H1 (cell line): ENCODE data around the gene RAD18. TPM values are rescaled to one million over a fixed set of nuclear protein-coding genes. Genes with fewer than 3 reads are reported as not detected.

Experiments
- CTCF ChIA-PET: fragments of 300-600 bp; sonication (Branson Sonifier 250); formaldehyde crosslinking; loops from one replicate; lab custom pipeline; 2021; ENCODE audit not compliant: partially characterized antibody; lab: Charles Lee
- POLR2A ChIA-PET: fragments of 300-600 bp; sonication (Branson Sonifier 250); formaldehyde crosslinking; loops from one replicate; lab custom pipeline; 2021; ENCODE audit warnings: inconsistent platforms; ENCODE audit not compliant: partially characterized antibody; lab: Charles Lee
- DNase-seq, 2 experiments: peaks; one replicate each; pipeline versions ENCODE4 v3.0.0 to v3.0.0-alpha.2; 2010 to 2022; ENCODE audit warnings: low spot score in 2 of 2, low read depth in 1 of 2, mixed read lengths in 1 of 2
- FAIRE-seq: peaks from 2 replicates; lab custom pipeline; 2011; peaks lifted over from hg19 to GRCh38; lab: Jason Lieb, UNC
- H2AFZ ChIP-seq: 2 replicates; pipeline ENCODE4 v1.8.1; 2012; ENCODE audit warnings: low read length, inconsistent platforms
- H2AK5ac ChIP-seq: 2 replicates; pipeline ENCODE4 v1.6.1; 2013; ENCODE audit warnings: low read depth, low read length
- H2BK120ac ChIP-seq: replicated peaks from 2 replicates; pipeline ENCODE3; 2013; ENCODE audit warnings: low read depth, low read length, inconsistent platforms
- H2BK12ac ChIP-seq: 2 replicates; pipeline ENCODE4 v1.6.1; 2013; ENCODE audit warnings: low read depth, low read length
- H2BK15ac ChIP-seq: 2 replicates; pipeline ENCODE4 v1.6.1; 2013; ENCODE audit warnings: low read length
- H2BK20ac ChIP-seq: 2 replicates; pipeline ENCODE4 v1.6.1; 2013; ENCODE audit warnings: low read length
- H2BK5ac ChIP-seq: 2 replicates; pipeline ENCODE4 v1.6.1; 2013; ENCODE audit warnings: low read depth, low read length
- H3K14ac ChIP-seq: 2 replicates; pipeline ENCODE4 v1.6.1; 2013; ENCODE audit warnings: inconsistent platforms; ENCODE audit not compliant: insufficient read length
- H3K18ac ChIP-seq: 2 replicates; pipeline ENCODE4 v1.6.1; 2013; ENCODE audit warnings: low read length; ENCODE audit errors: extremely low read depth
- H3K23ac ChIP-seq: 2 replicates; pipeline ENCODE4 v1.6.1; 2013; ENCODE audit warnings: inconsistent platforms; ENCODE audit not compliant: insufficient read length
- H3K23me2 ChIP-seq: 2 replicates; pipeline ENCODE4 v1.6.1; 2013; ENCODE audit warnings: low read depth, low read length
- H3K27ac ChIP-seq: 2 replicates; pipeline ENCODE4 v1.6.1; 2011; ENCODE audit warnings: low read depth, low read length, inconsistent platforms
- H3K27me3 ChIP-seq, 4 experiments: replicated peaks in 1 of 4; 1 replicate in 1 of 4; 2 replicates in 3 of 4; pipeline versions ENCODE4 v1.6.1 to v1.8.1; 2011 to 2013; ENCODE audit warnings: low read length in 3 of 4, mild to moderate bottlenecking in 3 of 4, inconsistent platforms in 2 of 4, mixed read lengths in 2 of 4, moderate library complexity in 1 of 4; ENCODE audit not compliant: control insufficient read depth in 3 of 4, insufficient read depth in 3 of 4; ENCODE audit errors: extremely low read depth in 1 of 4
- H3K36me3 ChIP-seq, 4 experiments: 2 replicates each; pipeline versions ENCODE4 v1.6.1 to v1.8.1; 2011 to 2013; ENCODE audit warnings: mild to moderate bottlenecking in 4 of 4, low read length in 3 of 4, moderate library complexity in 2 of 4, control low read depth in 1 of 4, inconsistent platforms in 1 of 4; ENCODE audit not compliant: insufficient read depth in 4 of 4, control insufficient read depth in 2 of 4
- H3K4ac ChIP-seq: replicated peaks from 2 replicates; pipeline ENCODE3; 2013; ENCODE audit warnings: low read length, low read depth, mixed read lengths, inconsistent platforms; ENCODE audit not compliant: insufficient read length
- H3K4me1 ChIP-seq, 4 experiments: replicated peaks in 1 of 4; 1 replicate in 1 of 4; 2 replicates in 3 of 4; pipeline versions ENCODE4 v1.6.1 to v1.8.1; 2011 to 2013; ENCODE audit warnings: low read length in 3 of 4, inconsistent platforms in 2 of 4, mixed read lengths in 1 of 4; ENCODE audit not compliant: insufficient read depth in 4 of 4, control insufficient read depth in 3 of 4
- H3K4me2 ChIP-seq, 2 experiments: 2 replicates each; pipeline versions ENCODE4 v1.6.1 to v1.8.1; 2011 to 2013; ENCODE audit warnings: low read depth in 2 of 2, low read length in 2 of 2, control low read depth in 1 of 2, inconsistent platforms in 1 of 2, mild to moderate bottlenecking in 1 of 2; ENCODE audit not compliant: insufficient read depth in 1 of 2
- H3K4me3 ChIP-seq, 4 experiments: fragments of 200-600, 300-600 bp in 1 of 4; sonication (generic), shearing (Covaris generic), sonication (Bioruptor Twin) in 1 of 4; 2 replicates each; pipeline versions ENCODE4 v1.5.1 to v1.8.1; 2011 to 2016; ENCODE audit warnings: low read length in 4 of 4, low read depth in 3 of 4, control low read depth in 2 of 4, inconsistent platforms in 2 of 4, mild to moderate bottlenecking in 2 of 4, mixed read lengths in 1 of 4, moderate library complexity in 1 of 4; ENCODE audit not compliant: insufficient read depth in 2 of 4; ENCODE audit errors: extremely low read depth in 1 of 4
- H3K56ac ChIP-seq: replicated peaks from 2 replicates; pipeline ENCODE3; 2013; ENCODE audit warnings: low read depth, mild to moderate bottlenecking, mixed read lengths, low read length, inconsistent platforms; ENCODE audit not compliant: insufficient read length
- H3K79me1 ChIP-seq: 2 replicates; pipeline ENCODE4 v1.6.1; 2013; ENCODE audit warnings: low read depth, low read length, control low read depth
- H3K79me2 ChIP-seq, 2 experiments: 2 replicates each; pipeline versions ENCODE4 v1.6.1 to v1.8.1; 2012 to 2013; ENCODE audit warnings: low read length in 2 of 2, mild to moderate bottlenecking in 2 of 2, inconsistent platforms in 1 of 2; ENCODE audit not compliant: insufficient read depth in 2 of 2, control insufficient read depth in 1 of 2
- H3K9ac ChIP-seq, 4 experiments: replicated peaks in 1 of 4; 1 replicate in 1 of 4; 2 replicates in 3 of 4; pipeline versions ENCODE4 v1.6.1 to v1.8.1; 2011 to 2013; ENCODE audit warnings: low read depth in 3 of 4, low read length in 3 of 4, control low read depth in 2 of 4, mild to moderate bottlenecking in 2 of 4, moderate library complexity in 2 of 4, inconsistent platforms in 1 of 4; ENCODE audit errors: extremely low read depth in 1 of 4
- H3K9me3 ChIP-seq, 2 experiments: 2 replicates each; pipeline versions ENCODE4 v1.6.1 to v1.8.1; 2012 to 2013; ENCODE audit warnings: mild to moderate bottlenecking in 2 of 2, moderate library complexity in 2 of 2, control low read depth in 1 of 2, inconsistent platforms in 1 of 2, low read depth in 1 of 2, low read length in 1 of 2, mixed read lengths in 1 of 2; ENCODE audit not compliant: insufficient read depth in 2 of 2
- H4K20me1 ChIP-seq, 2 experiments: replicated peaks in 1 of 2; 2 replicates each; pipeline versions ENCODE3 to v1.8.1; 2011 to 2013; ENCODE audit warnings: inconsistent platforms in 2 of 2, low read length in 2 of 2, mild to moderate bottlenecking in 1 of 2; ENCODE audit not compliant: insufficient read depth in 2 of 2, control insufficient read depth in 1 of 2
- H4K5ac ChIP-seq: 2 replicates; pipeline ENCODE4 v1.6.1; 2013; ENCODE audit warnings: low read length, low read depth, mixed read lengths, inconsistent platforms; ENCODE audit not compliant: insufficient read length
- H4K8ac ChIP-seq: 2 replicates; pipeline ENCODE4 v1.8.0; 2013; ENCODE audit warnings: mild to moderate bottlenecking, moderate library complexity, low read length, inconsistent platforms; ENCODE audit not compliant: insufficient read depth; ENCODE audit errors: extremely low read depth
- H4K91ac ChIP-seq: replicated peaks from 2 replicates; pipeline ENCODE3; 2013; ENCODE audit warnings: low read length, mixed read lengths, inconsistent platforms; ENCODE audit not compliant: insufficient read length
- CBX5 ChIP-seq: fragments of 300-800, 300-1000 bp; sonication (generic); IDR thresholded peaks from 2 replicates; pipeline ENCODE4 v1.7.1; 2016; ENCODE audit warnings: antibody characterized with exemption, low read length, low read depth
- GABPA ChIP-seq: IDR thresholded peaks from 2 replicates; pipeline ENCODE4 v1.6.1; 2011; ENCODE audit warnings: mild to moderate bottlenecking, low read length, moderate library complexity, borderline replicate concordance; ENCODE audit not compliant: insufficient read depth
- JUND ChIP-seq: IDR thresholded peaks from 2 replicates; pipeline ENCODE4 v1.6.1; 2011; ENCODE audit warnings: mild to moderate bottlenecking, improper control_type of control experiment, low read length
- RFX5 ChIP-seq: IDR thresholded peaks from 2 replicates; pipeline ENCODE4 v1.6.1; 2011; ENCODE audit warnings: low read depth, low read length, improper control_type of control experiment, borderline replicate concordance
- SP2 ChIP-seq: IDR thresholded peaks from 2 replicates; pipeline ENCODE4 v1.6.1; 2012; ENCODE audit warnings: mild to moderate bottlenecking, low read length, inconsistent platforms
- TAF7 ChIP-seq: optimal IDR thresholded peaks from 2 replicates; pipeline ENCODE3; 2011; ENCODE audit warnings: low read depth, mild to moderate bottlenecking, inconsistent platforms, low read length, moderate library complexity, borderline replicate concordance
- WGBS, 2 experiments: shearing (Covaris generic) in 1 of 2; methylation state at CpG; one replicate each; pipeline versions ENCODE4 v1.1.6 to v1.1.7; 2013 to 2015; ENCODE audit warnings: low lambda C conversion rate in 2 of 2, mixed read lengths in 2 of 2, inconsistent platforms in 1 of 2, low coverage in 1 of 2, missing lambda C conversion rate in 1 of 2; ENCODE audit not compliant: insufficient replicate concordance in 2 of 2, insufficient coverage in 1 of 2, insufficient read length in 1 of 2; ENCODE audit errors: extremely low coverage in 1 of 2, missing lambda C conversion rate in 1 of 2; 5-methylcytosine and 5-hydroxymethylcytosine counted together
- polyA plus RNA-seq, 7 experiments: library from polyadenylated mRNA; depleted of rRNA in 3 of 7; stranded (reverse) in 5 of 7; unstranded in 2 of 7; fragments of >200 nt in 5 of 7; fragments of 200-250 nt in 2 of 7; gene quantifications; 1 replicate in 5 of 7; 2 replicates in 1 of 7; 4 replicates in 1 of 7; pipeline versions ENCODE4 v1.2.1 to v1.2.3, GENCODE V29; 2011 to 2013; ENCODE audit warnings: missing spikeins in 2 of 7, mixed read lengths in 2 of 7
- total RNA-seq: library from RNA; stranded (reverse); fragmentation: NEBNext Ultra II Directional; extraction: Animal tissue kit (Norgen Biotek cat#: 25700); gene quantifications from 2 replicates; pipeline ENCODE4 v1.2.1, GENCODE V29; 2021
- TF ChIP-seq, protein P1 (sequence below): IDR thresholded peaks from 2 replicates; pipeline ENCODE4 v1.6.1; 2011; ENCODE audit warnings: low read depth, mild to moderate bottlenecking, low read length; ENCODE audit not compliant: insufficient read depth
- TF ChIP-seq, protein P2 (sequence below): IDR thresholded peaks from 2 replicates; pipeline ENCODE4 v1.6.1; 2011; ENCODE audit warnings: low read length, improper control_type of control experiment

The RAD18 gene
- total and polyA plus RNA-seq, 2 of the 8 experiments (the other 6 are each of a cell fraction or from before 2014, with no cell fraction given): 13.0 to 23.2 TPM

DNA sequence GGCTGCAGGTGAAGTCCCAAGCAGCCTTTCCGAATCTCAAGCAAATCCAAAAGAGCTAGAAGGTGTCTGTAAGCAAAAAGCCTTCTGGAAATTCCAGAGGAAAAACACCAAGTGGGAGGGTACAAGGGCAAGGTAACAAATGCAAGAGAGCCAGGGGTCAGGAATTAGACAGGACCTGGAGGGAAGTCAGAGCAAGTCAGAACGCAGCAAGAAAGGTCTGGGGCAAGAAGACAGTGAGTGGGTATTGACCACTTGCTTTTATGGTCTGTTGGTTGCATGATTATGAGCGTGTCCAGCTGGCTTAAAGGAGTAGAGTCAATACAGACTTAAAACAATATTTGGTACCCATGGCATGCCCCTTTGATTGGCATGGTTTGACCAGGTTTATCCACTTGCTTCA is 127.2 kb downstream of the RAD18 start:
- Histone ChIP-seq H3K4ac (no peak overlapping the region), H3K18ac (no peak overlapping the region), H3K79me2 (no peaks in the 10 kb centered on the region), H4K20me1 (no peaks in the 10 kb centered on the region), H3K4me2 (no peak overlapping the region), H2AFZ (no peak overlapping the region), H4K8ac (no peak overlapping the region), H3K4me3 (no peak overlapping the region), H3K14ac (no peak overlapping the region), H3K23ac (no peak overlapping the region), H3K27ac (no peak overlapping the region), H2BK20ac (no peak overlapping the region), H2AK5ac (no peak overlapping the region), H3K9me3 (no peaks in the 10 kb centered on the region), H4K5ac (no peak overlapping the region), H3K4me1 (no peaks in the 10 kb centered on the region), H3K79me1 (no peaks in the 10 kb centered on the region), H2BK15ac (no peak overlapping the region), H2BK120ac (no peak overlapping the region), H2BK5ac (no peak overlapping the region), H3K36me3 (no peaks in the 10 kb centered on the region), H4K91ac (no peak overlapping the region), H3K56ac (no peak overlapping the region), H3K9ac (no peak overlapping the region), H3K23me2 (no peaks in the 10 kb centered on the region), H2BK12ac (no peak overlapping the region), H3K27me3 (no peaks in the 10 kb centered on the region; a peak in 1 of 7 replicates)
- ChIA-PET POLR2A (no interaction called here), CTCF (interaction anchor here (0.8 to 2.3 kb wide), 5 partner anchors 11 to 172 kb away, joined by 3 to 7 read pairs (median 4); partner anchors contain the start of gene OXTR)
- FAIRE-seq (peak; percentile 19), DNase-seq (no peak)
- no peak for TF ChIP-seq TAF7
- no peak for TF ChIP-seq JUND
- no peak for TF ChIP-seq SP2
- TF ChIP-seq, protein P1, sequence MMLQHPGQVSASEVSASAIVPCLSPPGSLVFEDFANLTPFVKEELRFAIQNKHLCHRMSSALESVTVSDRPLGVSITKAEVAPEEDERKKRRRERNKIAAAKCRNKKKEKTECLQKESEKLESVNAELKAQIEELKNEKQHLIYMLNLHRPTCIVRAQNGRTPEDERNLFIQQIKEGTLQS: no peak
- TF ChIP-seq, protein P2, sequence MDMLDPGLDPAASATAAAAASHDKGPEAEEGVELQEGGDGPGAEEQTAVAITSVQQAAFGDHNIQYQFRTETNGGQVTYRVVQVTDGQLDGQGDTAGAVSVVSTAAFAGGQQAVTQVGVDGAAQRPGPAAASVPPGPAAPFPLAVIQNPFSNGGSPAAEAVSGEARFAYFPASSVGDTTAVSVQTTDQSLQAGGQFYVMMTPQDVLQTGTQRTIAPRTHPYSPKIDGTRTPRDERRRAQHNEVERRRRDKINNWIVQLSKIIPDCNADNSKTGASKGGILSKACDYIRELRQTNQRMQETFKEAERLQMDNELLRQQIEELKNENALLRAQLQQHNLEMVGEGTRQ: no peak
- TF ChIP-seq CBX5: no peak
- TF ChIP-seq RFX5: no peak
- TF ChIP-seq GABPA: no peak
- 87% methylated on average over 3 of the region's 3 CpGs; no CpG with 5 or more reads in 1 of the 2 experiments for WGBS, 2 experiments
